OCI-LY1 (cell line): Measurements from ENCODE around the gene SLC22A4.

Source experiments
- H2AFZ ChIP-seq: fragments of 200-600 bp; sonication (generic), shearing (Covaris generic); 2 replicates; pipeline ENCODE4 v1.6.0; 2014; ENCODE audit warnings: antibody characterized with exemption, mild to moderate bottlenecking, low read length
- H3F3A ChIP-seq: fragments of 200-600 bp; sonication (generic), shearing (Covaris generic); 2 replicates; pipeline ENCODE4 v1.6.0; 2014; ENCODE audit warnings: mild to moderate bottlenecking, antibody characterized with exemption, low read length, moderate library complexity; ENCODE audit not compliant: insufficient read depth
- H3K27ac ChIP-seq: fragments of 200-600 bp; sonication (generic); 2 replicates; pipeline ENCODE4 v1.5.1; 2014; ENCODE audit warnings: low read length, mixed run types, mild to moderate bottlenecking, low read depth; ENCODE audit not compliant: poor library complexity, severe bottlenecking
- H3K27me3 ChIP-seq: fragments of 200-600 bp; sonication (generic); 2 replicates; pipeline ENCODE4 v1.6.0; 2014; ENCODE audit warnings: antibody characterized with exemption, mild to moderate bottlenecking, low read length, moderate library complexity; ENCODE audit not compliant: insufficient read depth
- H3K36me3 ChIP-seq: fragments of 200-600 bp; sonication (generic); 2 replicates; pipeline ENCODE4 v1.6.1; 2014; ENCODE audit warnings: mild to moderate bottlenecking, antibody characterized with exemption, low read length, moderate library complexity, mixed read lengths; ENCODE audit not compliant: insufficient read depth
- H3K4me1 ChIP-seq: fragments of 200-600 bp; sonication (generic); 2 replicates; pipeline ENCODE4 v1.5.1; 2014; ENCODE audit warnings: mild to moderate bottlenecking, low read length, moderate library complexity; ENCODE audit not compliant: insufficient read depth, severe bottlenecking
- H3K4me2 ChIP-seq: fragments of 200-600 bp; sonication (generic), shearing (Covaris generic); 2 replicates; pipeline ENCODE4 v1.6.1; 2014; ENCODE audit warnings: low read length
- H3K4me3 ChIP-seq: fragments of 200-600 bp; sonication (generic); 2 replicates; pipeline ENCODE4 v1.5.1; 2014; ENCODE audit warnings: low read length, low read depth, mild to moderate bottlenecking, mixed read lengths; ENCODE audit not compliant: poor library complexity, severe bottlenecking
- H3K79me2 ChIP-seq: fragments of 200-600 bp; shearing (Covaris generic); 2 replicates; pipeline ENCODE4 v1.6.1; 2016; ENCODE audit warnings: mixed run types, low read length, mixed read lengths; ENCODE audit not compliant: insufficient read depth
- H3K9ac ChIP-seq: fragments of 200-600 bp; sonication (generic), shearing (Covaris generic); 2 replicates; pipeline ENCODE4 v1.6.1; 2014; ENCODE audit warnings: mild to moderate bottlenecking, low read length, mixed read lengths
- H3K9me2 ChIP-seq: fragments of 200-600 bp; sonication (generic), shearing (Covaris generic); 2 replicates; pipeline ENCODE4 v1.6.1; 2014; ENCODE audit warnings: low read depth, mild to moderate bottlenecking, low read length, mixed read lengths
- H3K9me3 ChIP-seq: fragments of 200-600 bp; shearing (Covaris generic); 2 replicates; pipeline ENCODE4 v1.6.1; 2014; ENCODE audit warnings: low read length, mixed read lengths
- H4K20me1 ChIP-seq: fragments of 200-600 bp; sonication (generic), shearing (Covaris generic); 2 replicates; pipeline ENCODE4 v1.6.0; 2016; ENCODE audit warnings: mild to moderate bottlenecking, low read length; ENCODE audit not compliant: insufficient read depth
- CTCF ChIP-seq: fragments of 200-600 bp; sonication (generic), shearing (Covaris generic); IDR thresholded peaks from 2 replicates; pipeline ENCODE4 v1.5.1; 2017; ENCODE audit warnings: mild to moderate bottlenecking, antibody characterized with exemption, low read length, moderate library complexity, mixed read lengths
- EZH2 ChIP-seq: fragments of 200-600 bp; sonication (generic), shearing (Covaris generic); IDR thresholded peaks from 2 replicates; pipeline ENCODE4 v1.8.0; 2017; ENCODE audit warnings: borderline replicate concordance, mixed run types, mild to moderate bottlenecking, antibody characterized with exemption, low read length, moderate library complexity, mixed read lengths

Gene SLC22A4

DNA sequence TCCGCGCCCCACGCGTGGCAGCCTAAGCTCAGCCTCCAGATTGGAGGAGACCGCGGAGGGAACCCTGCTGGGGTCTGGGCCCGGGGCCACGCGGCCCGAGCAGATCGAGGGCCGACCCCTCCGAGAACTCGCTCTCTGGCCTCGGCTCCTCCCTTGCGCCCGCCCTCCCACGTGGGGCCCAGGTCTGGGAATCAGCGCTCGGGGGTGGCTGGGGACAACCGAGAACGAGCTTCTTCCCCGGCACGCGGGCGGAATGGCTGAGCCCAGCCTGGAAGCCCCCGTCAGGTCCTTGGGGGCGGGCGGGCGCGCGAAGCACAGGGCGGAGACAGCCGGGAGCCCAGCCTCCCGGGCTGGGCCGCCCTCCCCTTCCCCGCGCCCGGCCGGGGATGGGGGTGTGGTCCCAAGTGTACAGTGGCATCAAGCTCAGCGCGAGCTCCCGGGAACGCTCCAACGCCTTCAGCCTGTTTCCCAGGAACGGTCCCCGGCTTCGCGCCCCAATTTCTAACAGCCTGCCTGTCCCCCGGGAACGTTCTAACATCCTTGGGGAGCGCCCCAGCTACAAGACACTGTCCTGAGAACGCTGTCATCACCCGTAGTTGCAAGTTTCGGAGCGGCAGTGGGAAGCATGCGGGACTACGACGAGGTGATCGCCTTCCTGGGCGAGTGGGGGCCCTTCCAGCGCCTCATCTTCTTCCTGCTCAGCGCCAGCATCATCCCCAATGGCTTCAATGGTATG, at the start of gene SLC22A4:
Gene SLC22A4, plus strand, starts transcription at position 403 of the 736 bp plus-strand sequence. Its CDS starts 223 bp downstream, at position 626.
- H3K4me2 ChIP-seq = peak within 1 kb of the TSS; percentile 84
- H3K9me2 ChIP-seq = no peaks in the 10 kb centered on the region
- no peaks in the 10 kb centered on the region for H3K79me2 ChIP-seq
- no peak within 1 kb of the TSS for H3K27ac ChIP-seq
- no peaks in the 10 kb centered on the region for H3K9me3 ChIP-seq
- no peaks in the 10 kb centered on the region for H3K36me3 ChIP-seq
- TF ChIP-seq CTCF = no peak
- no peak for TF ChIP-seq EZH2
- H3K27me3 ChIP-seq = peaks cover 6% of the 10 kb centered on the region
- peak within 1 kb of the TSS; percentile 65 for H3K4me3 ChIP-seq
- 0 out of 2 replicates have a peak within 1 kb of the TSS, but pooled peaks have one; percentile 24 for H2AFZ ChIP-seq
- peaks cover 17% of the 10 kb centered on the region for H3K4me1 ChIP-seq
- no peaks in the 10 kb centered on the region for H3F3A ChIP-seq
- H3K9ac ChIP-seq = peak within 1 kb of the TSS; percentile 58
- no peaks in the 10 kb centered on the region for H4K20me1 ChIP-seq

DNA sequence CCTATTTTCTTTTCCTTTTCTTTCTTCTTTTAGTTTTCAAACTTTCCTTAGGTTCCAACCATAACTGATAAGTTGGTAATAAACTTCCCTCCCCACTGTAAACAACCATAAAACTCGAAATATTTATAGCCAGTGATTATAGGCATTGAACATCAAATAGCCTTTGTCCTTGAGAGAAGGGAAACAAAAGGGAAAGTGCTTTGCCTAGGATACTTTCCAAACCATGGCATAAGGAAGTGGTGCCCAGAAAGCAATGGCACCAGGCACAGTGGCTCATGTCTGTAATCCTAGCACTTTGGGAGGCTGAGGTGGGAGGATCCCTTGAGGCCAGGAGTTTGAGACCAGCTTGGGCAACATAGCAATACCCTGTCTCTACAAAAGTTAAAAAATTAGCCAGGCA, 48.6 kb upstream of the SLC22A4 start:
- H3K4me3 ChIP-seq = no peak overlapping the region
- H2AFZ ChIP-seq = no peak overlapping the region
- H3K4me2 ChIP-seq = no peak overlapping the region
- H3K9me3 ChIP-seq = no peaks in the 10 kb centered on the region
- no peaks in the 10 kb centered on the region for H3K4me1 ChIP-seq
- no peaks in the 10 kb centered on the region for H4K20me1 ChIP-seq
- no peaks in the 10 kb centered on the region for H3F3A ChIP-seq
- TF ChIP-seq CTCF = no peak
- TF ChIP-seq EZH2 = no peak
- H3K9me2 ChIP-seq = no peaks in the 10 kb centered on the region
- no peak overlapping the region for H3K27ac ChIP-seq
- no peaks in the 10 kb centered on the region for H3K79me2 ChIP-seq
- no peaks in the 10 kb centered on the region for H3K27me3 ChIP-seq
- no peak overlapping the region for H3K9ac ChIP-seq
- no peaks in the 10 kb centered on the region for H3K36me3 ChIP-seq

GRCh38 chr5:132246806-132247205, 47.4 kb upstream of the SLC22A4 start:
- Histone ChIP-seq H3K79me2 (no peaks in the 10 kb centered on the region), H3K4me1 (no peaks in the 10 kb centered on the region), H3F3A (no peaks in the 10 kb centered on the region), H3K36me3 (no peaks in the 10 kb centered on the region), H3K9me2 (no peaks in the 10 kb centered on the region), H3K4me2 (no peak overlapping the region), H3K9me3 (no peaks in the 10 kb centered on the region), H3K27ac (no peak overlapping the region), H3K4me3 (no peak overlapping the region), H3K9ac (no peak overlapping the region), H4K20me1 (no peaks in the 10 kb centered on the region), H2AFZ (no peak overlapping the region), H3K27me3 (no peaks in the 10 kb centered on the region)
- TF ChIP-seq CTCF (no peak), EZH2 (no peak)
